GM10266 (cell line): ENCODE measurements around the gene KIF25.

ENCODE experiments used
- DNase-seq: peaks from one replicate; pipeline ENCODE4 v3.0.0; 2012; ENCODE audit errors: extremely low spot score
- TF ChIP-seq, protein P1 (sequence below): IDR thresholded peaks from 2 replicates; pipeline ENCODE4 v1.5.1; 2012; ENCODE audit warnings: mild to moderate bottlenecking, low read depth; ENCODE audit not compliant: control insufficient read depth, insufficient read depth; ENCODE audit errors: missing control alignments

Gene KIF25

GRCh38 chr6:168046696-168047095, 49.2 kb downstream of the KIF25 start:
- TF ChIP-seq, protein P1, sequence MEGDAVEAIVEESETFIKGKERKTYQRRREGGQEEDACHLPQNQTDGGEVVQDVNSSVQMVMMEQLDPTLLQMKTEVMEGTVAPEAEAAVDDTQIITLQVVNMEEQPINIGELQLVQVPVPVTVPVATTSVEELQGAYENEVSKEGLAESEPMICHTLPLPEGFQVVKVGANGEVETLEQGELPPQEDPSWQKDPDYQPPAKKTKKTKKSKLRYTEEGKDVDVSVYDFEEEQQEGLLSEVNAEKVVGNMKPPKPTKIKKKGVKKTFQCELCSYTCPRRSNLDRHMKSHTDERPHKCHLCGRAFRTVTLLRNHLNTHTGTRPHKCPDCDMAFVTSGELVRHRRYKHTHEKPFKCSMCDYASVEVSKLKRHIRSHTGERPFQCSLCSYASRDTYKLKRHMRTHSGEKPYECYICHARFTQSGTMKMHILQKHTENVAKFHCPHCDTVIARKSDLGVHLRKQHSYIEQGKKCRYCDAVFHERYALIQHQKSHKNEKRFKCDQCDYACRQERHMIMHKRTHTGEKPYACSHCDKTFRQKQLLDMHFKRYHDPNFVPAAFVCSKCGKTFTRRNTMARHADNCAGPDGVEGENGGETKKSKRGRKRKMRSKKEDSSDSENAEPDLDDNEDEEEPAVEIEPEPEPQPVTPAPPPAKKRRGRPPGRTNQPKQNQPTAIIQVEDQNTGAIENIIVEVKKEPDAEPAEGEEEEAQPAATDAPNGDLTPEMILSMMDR: no peak
- DNase-seq: no peak

DNA sequence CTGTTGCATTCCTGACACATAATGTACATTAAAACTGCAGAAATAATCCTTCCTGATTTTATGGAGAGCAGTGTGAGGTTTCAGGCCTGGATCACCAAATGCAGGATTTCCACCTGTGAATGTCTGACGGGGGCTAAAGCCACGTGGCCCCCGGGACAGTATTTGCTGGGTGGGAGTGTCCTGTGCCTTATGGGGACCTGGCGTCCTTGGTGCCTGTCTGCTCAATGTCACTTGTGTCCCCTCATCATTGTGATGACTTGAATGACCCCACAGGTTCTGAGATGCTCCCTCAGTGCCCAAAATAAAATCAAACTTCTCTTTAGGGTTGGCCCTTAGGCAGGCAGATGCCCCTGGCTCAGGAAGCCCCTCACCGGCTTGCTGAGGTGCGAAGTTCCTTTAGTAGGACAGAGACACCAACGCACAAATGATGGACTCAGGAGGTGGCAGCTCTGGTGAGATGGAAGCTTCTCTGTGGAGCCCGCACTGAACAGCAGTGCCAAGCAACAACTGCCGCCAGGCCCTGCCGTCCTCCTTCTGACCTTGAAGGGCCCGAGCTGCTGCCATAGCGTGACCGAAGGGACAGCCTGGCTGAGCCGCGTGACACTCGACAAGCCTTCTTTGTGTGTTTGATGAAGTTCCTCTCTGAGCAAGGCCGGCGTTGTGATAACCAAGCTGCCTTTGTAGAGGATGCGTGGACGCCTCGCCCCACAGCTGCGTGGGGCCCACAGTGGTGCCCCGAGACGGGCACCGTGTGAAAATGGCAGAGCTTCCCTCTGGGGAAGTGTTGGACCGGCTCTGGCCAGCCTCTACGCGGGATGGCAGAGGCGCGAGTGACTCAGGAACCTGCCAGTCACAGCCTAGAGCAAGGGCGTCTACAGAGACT, 50.6 kb downstream of the KIF25 start:
- DNase-seq: no peak
- TF ChIP-seq, protein P1: no peak

DNA sequence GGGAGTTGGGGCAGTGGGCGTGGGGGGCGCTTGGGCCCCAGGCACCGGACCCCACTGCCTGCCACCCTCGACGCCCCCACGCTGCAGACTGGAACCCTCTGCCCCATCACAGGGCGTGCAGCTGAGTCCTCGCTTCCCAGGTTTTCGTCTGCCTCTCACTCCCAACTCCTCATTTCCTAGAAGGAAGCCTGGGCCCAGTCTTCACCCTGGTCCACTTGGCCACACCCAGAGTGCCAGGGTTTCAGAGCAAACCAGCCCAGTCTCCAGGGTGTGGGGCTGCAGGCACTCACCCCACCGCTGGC, 51.2 kb downstream of the KIF25 start:
- TF ChIP-seq, protein P1: no peak
- no peak for DNase-seq

- TF ChIP-seq, protein P1: no peak
- no peak for DNase-seq
Observed at GRCh38 chr6:168049277-168049676, 51.8 kb downstream of the KIF25 start.

DNA sequence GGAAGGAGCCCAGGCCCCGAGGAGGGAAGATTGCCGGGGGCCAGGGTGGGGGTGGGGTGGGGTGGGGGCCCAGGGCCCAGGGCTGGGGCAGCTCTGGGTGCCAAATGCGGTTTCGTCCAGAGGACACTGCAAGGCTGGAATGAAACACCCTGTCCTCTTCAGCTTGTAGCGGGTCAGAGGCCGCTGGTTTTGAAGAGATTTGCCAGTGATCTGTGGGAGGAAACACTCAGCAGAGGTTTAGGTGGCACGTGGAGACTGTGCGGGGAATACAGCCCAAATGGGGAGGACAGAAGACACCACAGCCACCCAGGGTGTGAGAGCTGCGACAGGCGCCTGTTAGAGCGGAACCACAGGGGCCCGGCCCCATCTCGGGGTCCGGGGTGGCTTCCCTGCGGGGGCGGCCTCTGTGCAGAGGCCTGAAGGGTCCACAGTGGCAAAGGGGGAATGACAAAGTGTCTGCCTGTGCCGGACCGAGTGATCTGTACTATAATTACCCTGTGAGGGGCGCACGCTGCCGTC, 52.3 kb downstream of the KIF25 start:
- no peak for DNase-seq
- TF ChIP-seq, protein P1: no peak

GRCh38 chr6:168050225-168050880, 52.9 kb downstream of the KIF25 start:
- TF ChIP-seq, protein P1: no peak
- DNase-seq: no peak
